Measurements from ENCODE around the gene BMP6. TPM values are rescaled to one million over a fixed set of nuclear protein-coding genes. Genes with fewer than 3 reads are reported as not detected.
A peak's percentile ranks its signal among the peaks of the same experiment; 100 is the strongest.

Gene BMP6
- total and polyA plus RNA-seq, 2 of the 4 experiments (the other 2 are of a cell fraction): 0.18 to 0.19 TPM

- Histone ChIP-seq H3K4me1 (ENCODE audit: control insufficient read depth, insufficient read depth, low read length) (peaks cover 10% of the 10 kb centered on the region), H3K9me3 (ENCODE audit: control insufficient read depth, insufficient read depth, low read length) (peaks cover 6% of the 10 kb centered on the region), H3K9ac (ENCODE audit: low read depth, low read length) (no peak overlapping the region), H3K56ac (ENCODE audit: extremely low read depth, insufficient read depth, low read length) (no peak overlapping the region), H3K23ac (ENCODE audit: low read depth, low read length) (no peak overlapping the region), H2AK5ac (ENCODE audit: low read depth, low read length) (0 out of 2 replicates have a peak overlapping the region, but pooled peaks have one; percentile 44), H3K14ac (replicated peaks; ENCODE audit: low read depth, low read length) (no peak overlapping the region), H4K5ac (ENCODE audit: low read depth, low read length) (no peak overlapping the region), H4K91ac (ENCODE audit: insufficient read depth, low read depth, low read length) (no peak overlapping the region), H2AFZ (replicated peaks; ENCODE audit: low read length, poor library complexity) (no peak overlapping the region), H4K20me1 (ENCODE audit: insufficient read depth, low read length) (no peaks in the 10 kb centered on the region), H3K18ac (ENCODE audit: low read depth, low read length) (no peak overlapping the region), H3K36me3 (ENCODE audit: control insufficient read depth, insufficient read depth, low read length) (peaks cover 1% of the 10 kb centered on the region; the same call in 1 of the 2 replicates), H3K9me1 (ENCODE audit: insufficient read depth, low read length) (no peaks in the 10 kb centered on the region), H3K4ac (ENCODE audit: low read depth, low read length) (peak overlapping the region; percentile 51; the same call in 1 of the 2 replicates), H2BK15ac (ENCODE audit: low read depth, low read length) (0 out of 3 replicates have a peak overlapping the region, but pooled peaks have one; percentile 33), H2AK9ac (replicated peaks; ENCODE audit: low read depth, low read length, poor library complexity) (no peak overlapping the region), H3K4me2 (ENCODE audit: low read depth, low read length) (no peak overlapping the region), H3K27ac (ENCODE audit: insufficient read depth, low read length) (no peak overlapping the region), H2BK5ac (ENCODE audit: low read depth, low read length, poor library complexity, severe bottlenecking) (no peak overlapping the region), H3K79me1 (ENCODE audit: low read depth in 1 of 2, low read length in 2 of 2) (no peaks in the 10 kb centered on the region), H2BK120ac (ENCODE audit: low read depth, low read length) (no peak overlapping the region), H4K8ac (ENCODE audit: low read depth in 2 of 2, low read length in 2 of 2) (no peak overlapping the region), H2BK20ac (ENCODE audit: low read depth, low read length) (no peak overlapping the region), H3K4me3 (ENCODE audit: insufficient read depth, low read depth, low read length) (no peak overlapping the region), H3K27me3 (ENCODE audit: control insufficient read depth, insufficient read depth, low read length) (peaks cover 16% of the 10 kb centered on the region)
- in situ Hi-C loops (cut with MboI; ENCODE audit: low sequenced_read_pairs) (no loop called here), intact Hi-C loops (cut with micrococcal nuclease) (no loop called here), dilution Hi-C loops (cut with HindIII; ENCODE audit: low sequenced_read_pairs, unreplicated experiment) (no loop called here)
- peak; percentile 50 for ATAC-seq (ENCODE audit: low read depth)
- POLR2A ChIA-PET (ENCODE audit: unreplicated experiment): no interaction called here
- CTCF ChIA-PET: interaction anchor here (0.6 kb wide), 1 partner anchor 293 kb away, joined by 3 read pairs; no protein-coding TSS in a partner anchor
- BruUV-seq (replicated peaks): no TSS peak
- WGBS, 2 experiments (ENCODE audit: extremely low coverage in 2 of 2, insufficient read length in 1 of 2): 100% methylated on average over 1 of the region's 10 CpGs; no CpG with 5 or more reads in 1 of the 2 experiments
- peak; percentile 41 for DNase-seq
- TF ChIP-seq MAZ (IDR thresholded peaks at IDR 0.05; ENCODE audit: borderline replicate concordance, low read depth, low read length) (no peak), SMC3 (IDR thresholded peaks at IDR 0.05; ENCODE audit: low read depth, low read length) (no peak), ELK1 (IDR thresholded peaks at IDR 0.05; ENCODE audit: borderline replicate concordance, low read depth, low read length) (no peak), NFE2L2 (IDR thresholded peaks at IDR 0.05; ENCODE audit: low read depth, low read length) (no peak), CEBPB (IDR thresholded peaks at IDR 0.05; ENCODE audit: low read depth, low read length) (no peak), FOS (IDR thresholded peaks at IDR 0.05; ENCODE audit: low read depth, low read length) (no peak), CHD1 (IDR thresholded peaks at IDR 0.05; ENCODE audit: low read depth, low read length) (no peak), RAD21 (IDR thresholded peaks at IDR 0.05; ENCODE audit: low read length) (no peak), RFX5 (IDR thresholded peaks at IDR 0.05; ENCODE audit: low read depth, low read length) (no peak), MXI1 (IDR thresholded peaks at IDR 0.05; ENCODE audit: borderline replicate concordance, low read depth, low read length) (no peak), USF2 (IDR thresholded peaks at IDR 0.05; ENCODE audit: low read depth, low read length) (no peak), BHLHE40 (IDR thresholded peaks at IDR 0.05; ENCODE audit: low read depth, low read length) (no peak), POLR2A (IDR thresholded peaks at IDR 0.05; ENCODE audit: low read depth, low read length) (no peak), RCOR1 (IDR thresholded peaks at IDR 0.05; ENCODE audit: insufficient replicate concordance, low read length) (no peak)
- TF ChIP-seq, protein P1, sequence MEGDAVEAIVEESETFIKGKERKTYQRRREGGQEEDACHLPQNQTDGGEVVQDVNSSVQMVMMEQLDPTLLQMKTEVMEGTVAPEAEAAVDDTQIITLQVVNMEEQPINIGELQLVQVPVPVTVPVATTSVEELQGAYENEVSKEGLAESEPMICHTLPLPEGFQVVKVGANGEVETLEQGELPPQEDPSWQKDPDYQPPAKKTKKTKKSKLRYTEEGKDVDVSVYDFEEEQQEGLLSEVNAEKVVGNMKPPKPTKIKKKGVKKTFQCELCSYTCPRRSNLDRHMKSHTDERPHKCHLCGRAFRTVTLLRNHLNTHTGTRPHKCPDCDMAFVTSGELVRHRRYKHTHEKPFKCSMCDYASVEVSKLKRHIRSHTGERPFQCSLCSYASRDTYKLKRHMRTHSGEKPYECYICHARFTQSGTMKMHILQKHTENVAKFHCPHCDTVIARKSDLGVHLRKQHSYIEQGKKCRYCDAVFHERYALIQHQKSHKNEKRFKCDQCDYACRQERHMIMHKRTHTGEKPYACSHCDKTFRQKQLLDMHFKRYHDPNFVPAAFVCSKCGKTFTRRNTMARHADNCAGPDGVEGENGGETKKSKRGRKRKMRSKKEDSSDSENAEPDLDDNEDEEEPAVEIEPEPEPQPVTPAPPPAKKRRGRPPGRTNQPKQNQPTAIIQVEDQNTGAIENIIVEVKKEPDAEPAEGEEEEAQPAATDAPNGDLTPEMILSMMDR (conservative IDR thresholded peaks at IDR 0.05; ENCODE audit: low read depth, low read length): no peak
Measured at GRCh38 chr6:7765575-7766325, 39.9 kb downstream of the BMP6 start.
